SK-N-SH (cell line): ENCODE results near the gene CHST9.
"Not testable (repeated sequence)": the region's sequence is repeated elsewhere in the genome, so short reads cannot be mapped to it uniquely, and the experiment has no call there.

Experiments
- EP300 ChIP-seq, 2 experiments: IDR thresholded peaks; 2 replicates each; pipeline versions ENCODE4 v1.4.0 to v1.6.1; 2012; ENCODE audit warnings: borderline replicate concordance in 1 of 2, low read depth in 1 of 2, low read length in 1 of 2
- EZH2phosphoT487 ChIP-seq: fragments of 200-600 bp; sonication (generic); IDR thresholded peaks from 2 replicates; pipeline ENCODE4 v1.6.1; 2017; ENCODE audit warnings: low read depth, mixed run types, mild to moderate bottlenecking, antibody characterized with exemption, moderate library complexity, borderline replicate concordance
- GABPA ChIP-seq: IDR thresholded peaks from 2 replicates; pipeline ENCODE4 v1.4.0; 2012; ENCODE audit warnings: low read depth, mild to moderate bottlenecking
- GATA2 ChIP-seq: sonication (generic); formaldehyde crosslinking; IDR thresholded peaks from 2 replicates; pipeline ENCODE4 v1.5.0; 2020; ENCODE audit warnings: mild to moderate bottlenecking, missing genetic modification reagents
- POLR2AphosphoS5 ChIP-seq: IDR thresholded peaks from 2 replicates; pipeline ENCODE4 v1.6.1; 2012; ENCODE audit warnings: low read depth, low read length
- RFX5 ChIP-seq: IDR thresholded peaks from 2 replicates; pipeline ENCODE4 v1.6.1; 2012; ENCODE audit warnings: mild to moderate bottlenecking, improper control_type of control experiment, low read length
- SMC3 ChIP-seq: IDR thresholded peaks from 2 replicates; pipeline ENCODE4 v1.6.1; 2012; ENCODE audit warnings: low read depth, low read length, improper control_type of control experiment
- TAF1 ChIP-seq: IDR thresholded peaks from 2 replicates; pipeline ENCODE4 v1.6.1; 2012; ENCODE audit warnings: low read depth, mild to moderate bottlenecking, low read length, moderate library complexity, borderline replicate concordance
- TF ChIP-seq, protein P1 (sequence below): fragments of 200-600 bp; sonication (generic); IDR thresholded peaks from 2 replicates; pipeline ENCODE4 v1.6.1; 2017; ENCODE audit warnings: antibody characterized with exemption, mild to moderate bottlenecking, moderate library complexity
- TF ChIP-seq, protein P2 (sequence below): fragments of 150-350 bp; IDR thresholded peaks from 2 replicates; pipeline ENCODE4 v1.6.1; 2017; ENCODE audit warnings: antibody characterized with exemption, low read length, low read depth, borderline replicate concordance
- TF ChIP-seq, protein P3 (sequence below): IDR thresholded peaks from 2 replicates; pipeline ENCODE4 v1.4.0; 2012; ENCODE audit warnings: low read depth

DNA sequence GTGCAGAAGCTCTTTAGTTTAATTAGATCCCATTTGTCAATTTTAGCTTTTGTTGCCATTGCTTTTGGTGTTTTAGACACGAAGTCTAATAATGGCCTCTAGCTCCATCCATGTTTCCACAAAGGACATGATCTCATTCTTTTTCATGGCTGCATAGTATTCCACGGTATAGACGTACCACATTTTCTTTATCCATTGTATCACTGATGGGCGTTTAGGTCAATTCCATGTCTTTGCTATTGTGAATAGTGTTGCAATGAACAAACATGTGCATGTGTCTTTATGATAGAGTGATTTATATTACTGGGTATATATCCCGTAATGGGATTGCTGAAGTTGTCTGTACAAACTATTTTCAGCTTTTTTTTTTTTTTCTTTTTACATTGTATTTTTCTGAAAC lies 35.9 kb downstream of the CHST9 start:
- not testable (repeated sequence) for TF ChIP-seq TAF1; EP300 (IDR thresholded peaks at IDR 0.05; ENCODE audit: borderline replicate concordance in 1 of 2, low read depth in 1 of 2, low read length in 1 of 2); SMC3; RFX5; POLR2AphosphoS5; GABPA; EZH2phosphoT487; GATA2
- TF ChIP-seq, protein P1, sequence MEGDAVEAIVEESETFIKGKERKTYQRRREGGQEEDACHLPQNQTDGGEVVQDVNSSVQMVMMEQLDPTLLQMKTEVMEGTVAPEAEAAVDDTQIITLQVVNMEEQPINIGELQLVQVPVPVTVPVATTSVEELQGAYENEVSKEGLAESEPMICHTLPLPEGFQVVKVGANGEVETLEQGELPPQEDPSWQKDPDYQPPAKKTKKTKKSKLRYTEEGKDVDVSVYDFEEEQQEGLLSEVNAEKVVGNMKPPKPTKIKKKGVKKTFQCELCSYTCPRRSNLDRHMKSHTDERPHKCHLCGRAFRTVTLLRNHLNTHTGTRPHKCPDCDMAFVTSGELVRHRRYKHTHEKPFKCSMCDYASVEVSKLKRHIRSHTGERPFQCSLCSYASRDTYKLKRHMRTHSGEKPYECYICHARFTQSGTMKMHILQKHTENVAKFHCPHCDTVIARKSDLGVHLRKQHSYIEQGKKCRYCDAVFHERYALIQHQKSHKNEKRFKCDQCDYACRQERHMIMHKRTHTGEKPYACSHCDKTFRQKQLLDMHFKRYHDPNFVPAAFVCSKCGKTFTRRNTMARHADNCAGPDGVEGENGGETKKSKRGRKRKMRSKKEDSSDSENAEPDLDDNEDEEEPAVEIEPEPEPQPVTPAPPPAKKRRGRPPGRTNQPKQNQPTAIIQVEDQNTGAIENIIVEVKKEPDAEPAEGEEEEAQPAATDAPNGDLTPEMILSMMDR, result not testable (repeated sequence)
- TF ChIP-seq, protein P2, sequence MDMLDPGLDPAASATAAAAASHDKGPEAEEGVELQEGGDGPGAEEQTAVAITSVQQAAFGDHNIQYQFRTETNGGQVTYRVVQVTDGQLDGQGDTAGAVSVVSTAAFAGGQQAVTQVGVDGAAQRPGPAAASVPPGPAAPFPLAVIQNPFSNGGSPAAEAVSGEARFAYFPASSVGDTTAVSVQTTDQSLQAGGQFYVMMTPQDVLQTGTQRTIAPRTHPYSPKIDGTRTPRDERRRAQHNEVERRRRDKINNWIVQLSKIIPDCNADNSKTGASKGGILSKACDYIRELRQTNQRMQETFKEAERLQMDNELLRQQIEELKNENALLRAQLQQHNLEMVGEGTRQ, result not testable (repeated sequence)
- TF ChIP-seq, protein P3, sequence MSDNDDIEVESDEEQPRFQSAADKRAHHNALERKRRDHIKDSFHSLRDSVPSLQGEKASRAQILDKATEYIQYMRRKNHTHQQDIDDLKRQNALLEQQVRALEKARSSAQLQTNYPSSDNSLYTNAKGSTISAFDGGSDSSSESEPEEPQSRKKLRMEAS, result not testable (repeated sequence)
